EL (cell line): Measurements from ENCODE around the gene COLEC11.

ENCODE experiments used
- DNase-seq: peaks from one replicate; pipeline ENCODE4 v3.0.0-alpha.2; 2016

COLEC11 gene

DNA sequence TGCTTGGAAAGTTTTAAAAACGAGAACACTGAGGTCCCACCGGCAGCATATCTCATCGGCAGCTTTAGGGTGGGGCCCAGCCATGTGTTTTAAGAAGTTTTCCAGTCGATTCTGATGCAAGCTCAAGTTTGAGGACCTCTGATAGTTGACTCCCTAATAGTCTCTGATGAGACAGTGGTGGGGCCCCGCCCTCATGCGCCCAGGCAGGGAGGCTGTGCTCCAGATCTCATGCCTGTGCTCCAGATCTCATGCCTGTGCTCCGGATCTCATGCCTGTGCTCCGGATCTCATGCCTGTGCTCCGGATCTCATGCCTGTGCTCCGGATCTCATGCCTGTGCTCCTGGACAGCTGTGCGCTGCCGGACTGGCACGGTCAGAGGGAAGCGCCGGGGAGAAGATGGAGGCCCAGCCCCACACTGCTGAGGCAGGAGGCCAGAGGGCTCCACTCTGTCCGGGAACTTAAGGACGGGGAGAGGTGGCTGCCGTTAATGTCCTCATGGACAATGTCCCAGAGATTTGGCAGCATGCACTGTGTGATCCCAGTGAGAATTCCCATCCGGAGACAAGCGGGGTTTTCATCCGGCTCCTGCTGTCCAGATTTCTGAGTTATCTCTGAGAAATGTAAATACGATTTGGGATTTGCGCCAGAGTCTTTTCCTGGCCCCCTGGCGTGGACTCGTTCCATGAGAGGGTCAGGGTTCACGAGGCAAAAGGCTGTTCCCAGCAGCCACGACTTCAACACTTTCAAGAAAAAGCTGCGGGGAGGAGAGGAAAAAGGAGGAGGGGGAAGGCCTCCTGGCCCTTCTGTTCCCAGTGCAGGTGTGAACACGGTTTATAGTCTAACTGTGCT lies 9.4 kb upstream of the COLEC11 start:
- peak; percentile 86 for DNase-seq

DNA sequence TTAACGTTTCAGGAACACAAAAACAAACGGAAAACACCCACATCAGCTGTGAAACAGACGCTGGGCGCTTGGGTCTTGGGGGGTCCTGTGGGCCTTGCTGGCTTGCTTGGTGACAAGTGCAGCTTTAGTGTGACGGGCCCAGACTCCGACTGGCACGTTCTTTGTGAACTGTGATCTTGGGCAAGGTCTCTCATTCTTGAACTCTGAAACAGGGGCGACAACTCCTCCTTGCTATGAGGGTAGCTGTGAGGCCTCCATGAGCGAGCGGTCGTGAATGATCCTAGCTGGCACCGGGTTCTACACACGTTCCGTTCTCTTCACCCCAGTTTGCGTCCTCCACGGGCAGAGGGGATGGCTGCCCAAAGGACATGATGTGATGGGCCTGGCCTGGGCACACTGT lies 8.7 kb upstream of the COLEC11 start:
- DNase-seq, result no peak

DNA sequence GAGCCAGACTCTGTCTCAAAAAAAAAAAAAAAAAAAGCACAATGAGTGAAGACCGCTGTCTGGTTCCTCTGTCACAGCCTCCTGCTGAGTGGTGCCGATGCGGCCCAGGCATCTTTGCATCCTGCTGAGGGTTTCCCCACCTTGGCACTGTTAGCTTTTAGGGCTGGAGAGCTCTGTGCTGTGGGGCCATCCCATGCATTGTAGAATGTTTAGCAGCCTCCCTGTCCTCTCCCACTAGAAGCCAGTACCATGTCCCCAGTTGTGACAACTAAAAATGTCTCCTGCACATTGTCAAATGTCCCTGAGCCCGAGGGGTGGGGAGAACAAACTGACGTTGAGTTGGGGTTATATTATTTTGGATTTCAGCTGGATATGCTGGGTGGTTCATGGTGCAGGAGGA lies 7.9 kb upstream of the COLEC11 start:
- no peak for DNase-seq

DNA sequence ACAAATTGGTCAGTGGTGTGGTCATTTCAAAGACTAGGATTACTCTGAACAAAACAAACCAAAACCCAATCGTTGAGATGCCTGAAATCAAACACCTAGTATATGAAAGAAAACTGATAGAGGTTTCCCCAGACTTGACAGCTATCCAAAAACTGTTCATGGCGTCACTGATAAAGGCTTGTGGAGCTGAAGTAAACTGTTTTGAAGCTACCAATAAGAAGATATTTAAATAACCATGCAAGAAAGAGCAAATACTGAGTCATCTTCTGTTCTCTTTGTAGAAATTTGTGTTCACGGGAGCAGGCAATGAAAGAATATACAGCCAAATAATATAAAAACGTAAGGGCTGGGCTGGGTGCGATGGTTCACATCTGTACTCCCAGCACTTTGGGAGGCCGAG lies 7.5 kb upstream of the COLEC11 start:
- no peak for DNase-seq

DNA sequence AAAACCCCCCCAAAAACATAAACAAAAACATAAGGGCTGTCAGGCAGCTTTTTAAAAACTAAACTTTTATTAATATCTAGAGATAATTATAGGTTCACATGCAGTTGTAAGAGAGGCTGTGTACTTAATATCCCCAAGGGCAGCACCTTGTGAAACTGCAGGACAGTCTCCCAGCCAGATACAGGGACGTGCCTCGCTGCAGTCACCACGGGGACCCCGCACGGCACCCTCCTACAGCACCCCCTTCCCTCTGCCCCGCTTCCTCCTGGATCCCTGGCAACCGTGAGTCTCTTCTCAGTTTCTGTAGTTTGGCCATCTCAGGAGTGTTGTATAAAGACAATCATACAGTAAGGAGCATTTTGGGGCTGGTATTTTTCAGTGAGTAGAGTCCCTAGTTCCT lies 6.8 kb upstream of the COLEC11 start:
- DNase-seq, result no peak

DNA sequence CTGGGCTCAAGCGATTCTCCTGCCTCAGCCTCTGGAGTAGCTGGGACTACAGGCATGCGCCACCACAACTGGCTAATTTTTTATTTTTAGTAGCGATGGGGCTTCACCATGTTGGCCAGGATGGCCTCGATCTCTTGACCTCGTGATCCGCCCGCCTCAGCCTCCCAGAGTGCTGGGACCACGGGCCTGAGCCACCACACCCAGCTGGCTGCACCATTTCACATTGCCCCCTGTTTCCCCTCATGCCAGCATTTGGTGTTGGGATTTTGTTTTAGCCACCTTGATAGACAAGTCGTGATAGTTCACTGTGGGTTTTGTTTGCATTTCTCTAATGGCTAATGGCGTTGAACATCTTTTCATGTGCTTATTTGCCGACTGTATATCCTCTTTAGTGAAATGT lies 5.8 kb upstream of the COLEC11 start:
- no peak for DNase-seq

DNA sequence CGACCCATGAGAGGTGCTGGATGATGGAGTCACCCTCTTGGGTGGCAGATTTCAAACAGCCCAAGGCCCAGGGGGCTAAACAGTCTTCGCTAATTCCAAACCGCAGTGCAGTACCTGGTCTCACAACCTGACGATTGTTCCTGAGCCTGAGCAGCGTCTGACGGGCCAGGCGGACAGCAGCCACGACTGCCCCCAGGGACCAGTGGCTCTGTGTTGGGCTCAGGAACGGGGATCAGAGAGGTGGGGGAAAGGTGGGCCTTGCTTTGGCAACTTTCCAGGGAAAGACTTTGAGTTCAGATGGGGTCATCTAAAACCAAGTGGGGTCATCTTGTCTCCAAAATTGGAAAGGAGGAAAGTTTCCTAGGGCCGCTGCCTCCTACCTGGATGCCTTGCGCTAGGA lies 492 bp downstream of the COLEC11 start:
- DNase-seq, result no peak

DNA sequence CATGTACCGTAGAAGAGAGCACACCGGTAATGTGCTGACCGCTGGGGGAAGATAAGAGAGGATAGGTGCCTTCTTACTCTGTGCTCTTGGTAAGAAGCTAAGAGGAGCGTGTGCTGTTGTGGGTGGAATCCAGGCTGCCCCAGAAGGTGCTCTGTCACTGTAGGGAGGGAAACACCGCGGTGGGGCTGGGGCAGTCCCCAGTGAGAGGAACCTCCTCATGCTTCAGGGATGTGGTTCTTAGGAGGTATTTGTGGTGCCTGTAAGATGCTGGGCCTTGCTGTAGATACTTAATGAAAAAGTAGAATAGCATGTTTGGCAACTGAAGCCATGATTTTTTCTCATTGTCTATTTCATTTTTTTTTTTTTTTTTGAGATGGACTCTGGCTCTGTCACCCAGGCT lies 1.1 kb downstream of the COLEC11 start:
- DNase-seq, result no peak

DNA sequence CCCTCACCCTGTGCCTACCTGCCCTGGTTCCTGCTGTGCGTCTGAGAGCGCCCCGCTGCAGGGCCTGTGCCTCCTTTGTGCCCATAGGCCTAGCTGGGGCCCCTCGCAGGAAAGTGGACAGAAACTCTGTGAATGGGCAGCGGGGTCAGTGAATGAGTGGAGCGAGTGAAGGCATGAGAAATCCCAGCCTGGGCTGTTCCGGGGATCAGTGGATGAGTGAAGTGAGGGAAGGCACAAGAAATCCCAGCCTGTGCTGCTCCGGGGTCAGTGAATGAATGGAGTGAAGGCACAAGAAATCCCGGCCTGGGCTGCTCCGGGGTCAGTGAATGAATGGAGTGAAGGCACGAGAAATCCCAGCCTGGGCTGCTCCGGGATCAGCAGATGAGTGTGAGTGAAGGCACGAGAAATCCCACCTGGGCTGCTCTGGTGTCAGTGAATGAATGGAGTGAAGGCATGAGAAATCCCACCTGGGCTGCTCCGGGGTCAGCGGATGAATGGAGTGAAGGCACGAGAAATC lies 2.0 kb downstream of the COLEC11 start:
- DNase-seq, result no peak

DNA sequence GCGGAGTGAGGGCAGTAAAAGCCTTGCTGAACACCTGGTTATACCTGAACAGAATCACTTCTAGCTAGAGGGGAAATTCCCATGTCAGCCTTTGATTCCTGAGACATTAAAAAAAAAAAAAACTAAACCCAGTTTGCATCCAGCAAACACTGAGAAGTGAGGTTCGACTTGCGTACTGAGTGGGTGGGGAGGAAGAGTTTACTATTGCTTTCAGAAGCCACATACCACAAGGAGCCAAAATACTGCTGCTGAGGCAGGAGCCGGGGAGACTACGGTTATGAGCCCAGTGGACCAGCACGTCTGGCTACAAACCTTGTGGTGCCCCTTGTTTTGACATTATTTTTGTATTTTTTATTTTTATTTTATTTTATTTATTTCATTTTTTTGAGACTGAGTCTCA lies 2.7 kb downstream of the COLEC11 start:
- no peak for DNase-seq

DNA sequence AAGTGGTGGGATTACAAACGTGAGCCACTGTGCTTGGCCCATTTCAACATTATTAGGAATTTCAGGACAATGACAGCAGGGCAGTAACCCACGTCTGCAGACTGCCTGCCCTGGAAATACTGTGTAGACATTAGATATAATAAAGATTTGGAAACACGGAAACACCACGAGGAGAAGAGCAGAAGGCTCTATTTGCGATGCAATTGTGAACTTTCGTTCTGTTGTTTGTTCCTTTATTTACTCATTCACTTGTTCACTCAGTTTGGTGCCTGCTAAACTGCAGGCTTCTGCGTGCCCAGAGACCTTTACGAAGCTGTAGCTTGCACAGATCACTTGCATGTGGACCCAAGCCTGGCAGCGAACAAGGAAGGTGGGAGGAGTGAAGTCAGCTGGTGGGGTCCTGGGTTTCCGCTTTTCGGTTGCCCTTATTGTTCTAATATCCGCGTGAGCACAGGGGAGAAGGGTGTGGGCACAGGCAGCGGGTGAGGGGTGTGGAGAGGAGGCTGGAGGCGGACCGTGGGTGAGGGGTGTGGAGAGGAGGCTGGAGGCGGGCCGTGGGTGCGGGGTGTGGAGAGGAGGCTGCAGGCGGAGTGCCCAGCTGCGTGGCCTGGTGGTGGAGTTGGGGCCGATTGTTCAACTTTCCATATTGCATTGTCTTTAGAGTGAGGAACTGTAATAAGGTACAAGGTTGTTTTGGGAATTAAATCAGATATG lies 3.4 kb downstream of the COLEC11 start:
- DNase-seq, result no peak

DNA sequence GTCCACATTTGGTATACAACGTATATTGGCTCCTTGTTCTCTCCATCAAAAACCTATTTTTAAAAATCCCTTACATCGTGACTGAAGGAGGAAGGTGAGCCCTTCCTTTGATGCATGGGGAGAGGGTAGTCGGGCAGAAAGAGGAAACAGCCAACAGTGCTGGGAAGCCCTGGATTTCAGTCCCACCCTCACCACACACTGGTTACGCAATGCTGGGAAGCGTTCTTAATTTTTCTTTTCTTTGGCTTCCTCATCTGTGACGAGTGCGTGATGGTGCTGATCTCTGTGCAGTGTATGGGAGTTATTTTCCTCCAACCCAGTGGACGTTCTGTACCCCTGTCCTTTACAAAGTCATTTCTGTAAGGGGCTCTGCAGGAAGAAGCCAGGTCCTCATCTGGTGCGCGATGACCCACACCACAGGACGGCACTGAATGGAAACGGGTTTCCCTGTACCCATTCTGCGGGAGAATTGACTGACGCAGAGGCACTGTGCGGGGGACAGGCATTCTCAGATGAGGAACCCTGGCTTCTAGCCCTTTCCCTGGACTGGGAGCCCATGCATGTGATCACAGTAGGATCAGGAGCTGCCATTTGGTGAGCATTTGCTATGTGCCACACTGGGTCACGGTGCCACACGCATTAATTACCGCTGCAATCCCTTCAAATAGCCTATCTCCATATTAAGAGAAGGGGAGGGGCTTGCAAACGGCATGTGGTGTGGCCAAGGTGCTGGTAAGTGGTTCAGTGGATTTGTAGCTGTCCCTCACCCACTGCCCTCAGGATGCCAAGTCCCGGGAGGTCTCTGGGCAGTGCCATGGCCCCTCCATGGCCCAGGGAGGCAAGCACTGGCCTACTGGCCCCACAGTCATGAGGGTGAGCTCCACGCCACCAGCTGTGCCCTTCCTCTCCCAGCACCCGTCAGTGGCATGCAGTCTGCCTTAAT lies 4.3 kb downstream of the COLEC11 start:
- DNase-seq, result no peak

DNA sequence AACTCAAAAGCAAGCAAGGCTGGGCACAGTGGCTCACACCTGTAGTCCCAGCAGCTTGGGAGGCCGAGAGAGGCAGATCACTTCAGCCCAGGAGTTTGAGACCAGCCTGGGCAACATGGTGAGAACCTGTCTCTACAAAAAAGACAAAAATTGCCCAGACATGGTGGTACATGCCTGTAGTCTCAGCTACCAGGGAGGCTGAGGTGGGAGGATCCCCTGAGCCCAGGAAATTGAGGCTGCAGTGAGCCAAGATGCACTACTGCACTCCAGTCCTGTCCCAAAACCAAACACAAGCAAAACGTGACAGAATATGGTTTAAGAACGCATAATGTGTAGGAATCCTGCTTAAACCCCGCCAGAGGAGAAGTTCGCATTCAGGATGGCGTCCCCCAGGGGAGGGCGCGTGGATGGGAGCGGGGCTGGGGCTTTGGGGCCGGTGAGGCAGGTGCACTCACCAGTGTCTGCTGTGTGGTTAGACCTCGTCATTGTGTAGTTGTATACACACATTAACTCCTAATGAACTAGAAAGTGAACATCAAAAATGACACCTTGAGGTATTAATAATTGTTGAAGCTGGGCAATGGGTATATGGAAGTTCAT lies 5.4 kb downstream of the COLEC11 start:
- DNase-seq, result no peak

DNA sequence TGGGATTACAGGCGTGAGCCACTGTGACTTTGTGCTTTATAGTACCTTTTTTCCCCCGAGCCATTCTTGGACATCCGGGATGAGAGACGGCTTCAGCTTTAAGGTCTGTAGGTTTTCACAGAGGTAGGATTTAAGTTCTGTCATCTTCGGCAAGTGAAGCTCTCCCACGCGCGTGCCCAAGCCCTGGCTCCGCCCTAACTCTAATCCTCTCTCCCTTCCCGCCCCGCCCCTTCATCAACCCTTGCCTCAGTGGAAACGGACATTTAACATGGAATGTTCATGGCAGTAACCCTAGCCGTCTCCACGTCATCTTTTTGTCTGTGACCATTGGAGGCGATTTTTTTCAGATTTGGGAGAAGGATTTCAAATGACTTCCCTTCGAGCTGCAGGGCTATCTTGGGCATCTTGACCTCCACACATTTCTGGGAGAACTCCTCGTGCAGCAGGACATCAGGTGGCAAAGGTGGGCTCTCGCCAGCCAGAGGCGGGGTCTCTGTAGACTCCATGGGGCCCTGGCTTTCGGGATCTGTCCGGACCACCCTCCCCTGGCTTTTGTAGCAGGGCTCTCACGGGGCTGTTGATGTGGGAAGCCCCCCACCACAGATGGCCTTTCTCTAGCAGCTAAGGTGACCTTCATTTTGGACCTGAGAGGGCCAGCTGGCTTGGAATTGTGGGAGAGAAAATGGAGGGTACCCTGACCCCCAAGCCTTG lies 6.8 kb downstream of the COLEC11 start:
- no peak for DNase-seq

DNA sequence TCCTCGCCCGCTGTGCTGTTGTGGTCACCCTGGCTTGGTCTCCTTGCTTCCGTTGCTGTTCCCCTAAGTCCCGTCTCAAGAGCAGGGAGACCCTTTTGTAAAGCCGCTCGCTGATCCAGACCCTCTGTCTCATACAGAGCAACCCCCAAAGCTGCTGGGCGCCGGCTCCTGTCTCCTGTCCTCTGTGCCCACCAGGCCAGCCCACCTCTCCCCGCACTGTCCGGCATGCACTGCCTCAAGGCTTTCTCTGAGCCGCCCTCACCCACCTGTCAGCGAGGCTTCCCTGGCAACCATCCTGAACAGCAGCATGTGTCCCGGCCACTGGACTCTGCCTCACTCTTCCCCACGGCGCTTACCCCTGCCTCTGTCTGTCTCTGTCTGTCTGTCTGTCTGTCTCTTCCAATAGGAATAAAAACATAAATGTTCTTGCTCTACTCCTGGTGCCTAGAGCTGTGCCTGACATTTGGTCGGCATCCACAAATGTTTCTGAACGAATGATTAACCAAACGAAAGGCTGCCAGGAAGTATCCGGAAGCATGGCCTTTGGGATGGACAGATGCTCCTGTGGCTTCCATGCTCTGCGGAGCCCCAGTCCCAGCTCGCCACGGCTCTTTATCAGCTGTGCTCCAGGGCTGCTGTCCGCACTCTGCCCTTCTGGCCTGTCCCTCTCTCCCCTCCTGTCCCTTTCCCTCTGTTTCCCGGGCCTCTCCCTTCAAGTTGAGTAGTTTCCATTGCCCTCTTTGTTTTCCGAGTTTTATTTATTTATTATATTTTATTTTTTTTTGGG lies 7.8 kb downstream of the COLEC11 start:
- no peak for DNase-seq

DNA sequence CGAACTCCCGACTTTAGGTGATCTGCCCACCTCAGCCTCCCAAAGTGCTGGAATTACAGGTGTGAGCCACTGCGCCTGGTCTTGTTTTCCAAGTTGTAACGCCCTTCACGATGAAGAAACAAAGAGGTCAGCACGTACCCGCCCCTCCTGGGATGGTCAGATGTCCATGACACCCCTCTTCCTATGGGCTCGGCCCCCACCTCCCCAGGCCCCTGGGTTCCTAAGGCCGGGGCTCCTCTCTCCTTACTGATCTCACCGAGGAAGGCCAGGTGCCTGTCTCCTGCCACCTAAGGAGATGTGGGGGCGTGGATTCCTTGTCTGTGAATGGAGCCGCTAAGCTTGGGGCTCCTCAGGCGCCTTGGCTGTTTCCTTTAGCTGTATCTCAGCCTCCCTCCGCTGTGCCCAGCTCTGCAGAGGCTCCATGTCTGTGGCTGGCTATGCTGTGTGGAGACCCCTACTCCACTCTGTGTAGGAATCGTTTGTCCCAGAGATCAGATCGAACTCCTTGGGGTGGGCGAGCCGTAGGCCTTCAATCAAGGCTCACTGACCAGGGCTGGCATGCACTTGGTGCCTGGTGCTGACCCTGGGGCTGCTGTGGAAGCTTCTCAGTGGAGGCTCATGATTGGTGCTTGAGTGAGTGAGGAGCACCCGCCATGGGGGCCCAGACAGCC lies 8.8 kb downstream of the COLEC11 start:
- no peak for DNase-seq

DNA sequence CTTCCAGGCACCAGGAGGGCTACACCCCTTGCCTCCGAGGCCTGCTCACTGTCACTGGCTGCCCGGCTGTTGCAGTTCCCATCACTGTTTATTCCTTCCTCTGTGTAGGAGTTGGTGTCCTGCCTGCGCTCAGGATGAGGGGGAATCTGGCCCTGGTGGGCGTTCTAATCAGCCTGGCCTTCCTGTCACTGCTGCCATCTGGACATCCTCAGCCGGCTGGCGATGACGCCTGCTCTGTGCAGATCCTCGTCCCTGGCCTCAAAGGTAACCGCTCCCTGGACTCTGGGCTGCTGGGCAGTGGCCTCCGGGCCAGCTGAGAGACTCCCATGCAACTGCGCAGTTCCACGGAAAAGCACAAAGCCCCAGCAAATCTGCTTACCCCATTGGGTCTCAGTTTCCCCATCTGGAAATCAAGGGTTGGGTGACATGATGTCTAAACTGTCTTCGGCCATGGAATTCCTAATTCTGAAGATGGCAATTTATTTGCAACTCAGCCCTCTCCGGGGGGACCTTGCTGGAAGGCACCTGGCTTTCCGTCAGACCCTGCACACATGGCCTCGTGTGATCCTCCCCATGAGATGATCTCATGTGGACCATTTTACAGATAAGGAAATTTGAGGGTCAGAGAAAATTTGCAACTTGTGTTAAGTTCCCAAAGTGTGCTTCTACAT lies 9.4 kb downstream of the COLEC11 start:
- DNase-seq, result no peak

DNA sequence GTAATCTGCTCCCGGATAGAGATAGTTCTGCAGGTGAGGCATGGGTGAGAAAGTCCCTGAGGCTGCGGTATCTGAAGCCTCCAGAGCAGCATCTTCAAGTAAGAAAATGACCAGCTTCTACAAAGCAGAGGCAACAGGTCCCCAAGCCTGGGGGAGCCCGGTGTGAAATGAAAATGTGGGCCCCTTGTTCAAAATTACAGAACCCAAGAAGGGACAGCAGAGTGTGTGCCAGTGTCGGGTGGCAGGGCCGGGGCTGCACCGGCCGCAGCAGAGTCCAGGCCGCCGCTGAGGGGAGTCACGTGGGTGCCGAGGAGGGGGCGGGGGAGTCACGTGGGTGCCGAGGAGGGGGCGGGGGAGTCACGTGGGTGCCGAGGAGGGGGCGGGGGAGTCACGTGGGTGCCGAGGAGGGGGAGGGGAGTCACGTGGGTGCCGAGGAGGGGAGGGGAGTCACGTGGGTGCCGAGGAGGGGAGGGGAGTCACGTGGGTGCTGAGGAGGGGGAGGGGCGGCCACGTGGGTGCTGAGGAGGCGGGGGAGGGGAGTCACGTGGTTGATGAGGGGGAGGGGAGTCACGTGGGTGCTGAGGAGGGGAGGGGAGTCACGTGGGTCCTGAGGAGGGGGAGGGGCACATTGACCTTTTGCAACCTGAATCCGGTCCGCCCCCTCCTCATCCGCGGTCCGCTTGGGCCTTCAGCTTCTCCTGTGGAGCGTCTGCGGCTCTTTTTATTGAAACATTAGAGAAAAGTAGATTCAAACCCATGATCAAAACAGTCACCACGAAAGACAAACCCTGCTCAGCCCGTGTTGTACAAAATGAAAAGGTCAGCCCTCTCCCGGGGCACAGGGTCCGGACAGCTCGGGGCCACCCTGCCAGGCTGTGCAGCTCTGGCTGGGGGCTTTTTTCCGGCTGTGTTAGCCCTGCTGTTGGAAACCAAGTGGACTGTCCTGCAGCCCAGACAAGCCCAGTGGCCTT lies 10.4 kb downstream of the COLEC11 start:
- DNase-seq, result no peak

DNA sequence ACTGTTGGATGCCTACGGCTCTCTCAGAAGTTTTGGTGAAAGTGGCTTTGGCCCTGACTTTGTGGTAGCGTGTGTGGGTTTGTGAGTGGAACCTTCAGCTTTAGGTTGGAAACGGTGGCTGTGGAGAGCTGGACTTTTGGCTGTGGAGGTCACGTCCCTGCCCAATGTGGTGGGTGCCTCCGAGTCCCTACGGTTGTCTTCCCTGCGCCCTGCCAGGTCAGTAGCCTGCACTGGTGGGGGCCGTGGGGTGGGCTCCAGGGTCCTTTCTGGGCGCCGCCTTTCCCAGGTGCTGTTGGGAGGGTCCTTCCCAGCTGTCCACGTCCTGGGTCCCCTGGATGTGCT lies 11.1 kb downstream of the COLEC11 start:
- DNase-seq, result no peak
